Measurements from ENCODE around the gene KIFC3. TPM values are rescaled to one million over a fixed set of nuclear protein-coding genes. Genes with fewer than 3 reads are reported as not detected.

Gene KIFC3
- total and polyA plus RNA-seq, 2 donors from 2014 or later, result 74.9 to 109 TPM

GRCh38 chr16:57765160-57765728, 37.0 kb downstream of the KIFC3 start:
- peaks cover 0 to 84% (median 37%) of the 10 kb centered on the region in 3 donors for H3K36me3 ChIP-seq (ENCODE audit: control insufficient read depth in 2 of 3, insufficient read depth in 3 of 3, low read length in 3 of 3)
- H3K27me3 ChIP-seq (ENCODE audit: control insufficient read depth, insufficient read depth, low read length), result no peaks in the 10 kb centered on the region
- intact Hi-C loops (cut with DNase I), result loop anchor here (10.0 kb wide), 1 partner anchor 230 kb away; no protein-coding TSS in a partner anchor
- H3K9ac ChIP-seq (ENCODE audit: low read length in 3 of 3), result no peak overlapping the region
- TF ChIP-seq, protein P1, sequence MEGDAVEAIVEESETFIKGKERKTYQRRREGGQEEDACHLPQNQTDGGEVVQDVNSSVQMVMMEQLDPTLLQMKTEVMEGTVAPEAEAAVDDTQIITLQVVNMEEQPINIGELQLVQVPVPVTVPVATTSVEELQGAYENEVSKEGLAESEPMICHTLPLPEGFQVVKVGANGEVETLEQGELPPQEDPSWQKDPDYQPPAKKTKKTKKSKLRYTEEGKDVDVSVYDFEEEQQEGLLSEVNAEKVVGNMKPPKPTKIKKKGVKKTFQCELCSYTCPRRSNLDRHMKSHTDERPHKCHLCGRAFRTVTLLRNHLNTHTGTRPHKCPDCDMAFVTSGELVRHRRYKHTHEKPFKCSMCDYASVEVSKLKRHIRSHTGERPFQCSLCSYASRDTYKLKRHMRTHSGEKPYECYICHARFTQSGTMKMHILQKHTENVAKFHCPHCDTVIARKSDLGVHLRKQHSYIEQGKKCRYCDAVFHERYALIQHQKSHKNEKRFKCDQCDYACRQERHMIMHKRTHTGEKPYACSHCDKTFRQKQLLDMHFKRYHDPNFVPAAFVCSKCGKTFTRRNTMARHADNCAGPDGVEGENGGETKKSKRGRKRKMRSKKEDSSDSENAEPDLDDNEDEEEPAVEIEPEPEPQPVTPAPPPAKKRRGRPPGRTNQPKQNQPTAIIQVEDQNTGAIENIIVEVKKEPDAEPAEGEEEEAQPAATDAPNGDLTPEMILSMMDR (IDR thresholded peaks at IDR 0.05; ENCODE audit: borderline replicate concordance, extremely low read depth, insufficient read depth), result no peak
- FAIRE-seq, result no peak
- H3K4me1 ChIP-seq (ENCODE audit: control insufficient read depth in 2 of 3, insufficient read depth in 2 of 3, low read depth in 1 of 3, low read length in 3 of 3), result no peaks in the 10 kb centered on the region
- no peak overlapping the region for H3K27ac ChIP-seq (ENCODE audit: low read depth in 2 of 2, low read length in 2 of 2)
- no peak overlapping the region for H3K4me3 ChIP-seq (ENCODE audit: low read length in 3 of 3)
- no peaks in the 10 kb centered on the region for H3K9me3 ChIP-seq (ENCODE audit: control insufficient read depth in 2 of 3, insufficient read depth in 1 of 3, low read length in 3 of 3)
- peak in 1 of 5 donors; percentile 46 for DNase-seq

DNA sequence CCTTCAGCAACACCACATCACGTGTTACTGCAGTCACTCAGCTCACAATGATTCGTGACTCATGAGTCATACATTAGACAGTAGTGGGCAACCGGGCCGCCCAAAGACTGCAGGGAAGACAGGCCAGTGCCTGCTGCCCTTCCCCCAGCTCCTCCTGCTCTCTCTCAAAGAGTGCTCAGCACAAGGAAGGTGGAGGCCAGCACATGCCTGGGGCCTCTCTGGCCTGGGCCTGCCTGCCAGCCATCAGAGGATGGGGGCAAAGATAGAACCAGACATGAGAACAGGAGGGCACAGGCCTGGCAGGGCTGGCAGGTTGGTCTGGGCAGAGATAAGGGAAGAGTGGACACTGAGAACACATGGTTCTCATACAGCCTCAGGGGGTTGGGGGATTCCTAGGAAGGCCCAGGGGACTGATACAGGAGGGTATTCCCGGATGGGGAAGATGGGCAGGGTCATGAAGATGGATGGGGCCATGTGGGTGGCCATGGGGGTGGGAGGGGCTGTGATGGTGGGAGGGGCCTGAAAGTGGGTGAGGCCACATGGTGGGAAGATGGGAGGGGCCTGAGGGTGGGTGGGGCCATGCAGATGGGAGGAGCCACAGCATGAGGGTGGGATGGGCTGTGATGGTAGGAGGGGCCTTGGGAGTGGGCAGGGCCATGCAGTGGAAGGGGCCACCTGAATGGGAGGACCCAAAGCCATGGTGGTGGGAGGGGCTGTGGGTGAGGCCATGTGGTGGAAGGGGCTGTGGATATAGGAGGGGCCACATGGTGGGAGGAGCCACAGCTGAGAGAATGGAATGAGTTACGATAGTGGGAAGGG, 37.7 kb downstream of the KIFC3 start:
- Histone ChIP-seq H3K9me3 (ENCODE audit: control insufficient read depth in 2 of 3, insufficient read depth in 1 of 3, low read length in 3 of 3) (no peaks in the 10 kb centered on the region), H3K36me3 (ENCODE audit: control insufficient read depth in 2 of 3, insufficient read depth in 3 of 3, low read length in 3 of 3) (peaks cover 0 to 78% (median 33%) of the 10 kb centered on the region in 3 donors), H3K4me1 (ENCODE audit: control insufficient read depth in 2 of 3, insufficient read depth in 2 of 3, low read depth in 1 of 3, low read length in 3 of 3) (no peaks in the 10 kb centered on the region), H3K9ac (ENCODE audit: low read length in 3 of 3) (no peak overlapping the region), H3K27me3 (ENCODE audit: control insufficient read depth, insufficient read depth, low read length) (no peaks in the 10 kb centered on the region), H3K27ac (ENCODE audit: low read depth in 2 of 2, low read length in 2 of 2) (no peak overlapping the region), H3K4me3 (ENCODE audit: low read length in 3 of 3) (no peak overlapping the region)
- intact Hi-C loops (cut with DNase I), result loop anchor here (10.0 kb wide), 1 partner anchor 230 kb away; no protein-coding TSS in a partner anchor
- DNase-seq (peak in 2 of 5 donors; percentile 70 to 85), FAIRE-seq (no peak)
- TF ChIP-seq, protein P1 (IDR thresholded peaks at IDR 0.05; ENCODE audit: borderline replicate concordance, extremely low read depth, insufficient read depth), result no peak

- Histone ChIP-seq H3K27me3 (ENCODE audit: control insufficient read depth, insufficient read depth, low read length) (no peaks in the 10 kb centered on the region), H3K27ac (ENCODE audit: low read depth in 2 of 2, low read length in 2 of 2) (no peak overlapping the region), H3K36me3 (ENCODE audit: control insufficient read depth in 2 of 3, insufficient read depth in 3 of 3, low read length in 3 of 3) (peaks cover 0 to 73% (median 33%) of the 10 kb centered on the region in 3 donors), H3K4me1 (ENCODE audit: control insufficient read depth in 2 of 3, insufficient read depth in 2 of 3, low read depth in 1 of 3, low read length in 3 of 3) (no peaks in the 10 kb centered on the region), H3K9ac (ENCODE audit: low read length in 3 of 3) (no peak overlapping the region), H3K4me3 (ENCODE audit: low read length in 3 of 3) (no peak overlapping the region), H3K9me3 (ENCODE audit: control insufficient read depth in 2 of 3, insufficient read depth in 1 of 3, low read length in 3 of 3) (no peaks in the 10 kb centered on the region)
- no peak for FAIRE-seq
- TF ChIP-seq, protein P1 (IDR thresholded peaks at IDR 0.05; ENCODE audit: borderline replicate concordance, extremely low read depth, insufficient read depth), result no peak
- no peak for DNase-seq
- intact Hi-C loops (cut with DNase I), result loop anchor here (10.0 kb wide), 1 partner anchor 231 kb away; no protein-coding TSS in a partner anchor
Measured at GRCh38 chr16:57764006-57764340, 38.3 kb downstream of the KIFC3 start.

Measured in kidney (tissue), 14 donors.